ENCODE data around the gene HYDIN.
"Not testable (repeated sequence)": the region's sequence is repeated elsewhere in the genome, so short reads cannot be mapped to it uniquely, and the experiment has no call there.

The HYDIN gene

DNA sequence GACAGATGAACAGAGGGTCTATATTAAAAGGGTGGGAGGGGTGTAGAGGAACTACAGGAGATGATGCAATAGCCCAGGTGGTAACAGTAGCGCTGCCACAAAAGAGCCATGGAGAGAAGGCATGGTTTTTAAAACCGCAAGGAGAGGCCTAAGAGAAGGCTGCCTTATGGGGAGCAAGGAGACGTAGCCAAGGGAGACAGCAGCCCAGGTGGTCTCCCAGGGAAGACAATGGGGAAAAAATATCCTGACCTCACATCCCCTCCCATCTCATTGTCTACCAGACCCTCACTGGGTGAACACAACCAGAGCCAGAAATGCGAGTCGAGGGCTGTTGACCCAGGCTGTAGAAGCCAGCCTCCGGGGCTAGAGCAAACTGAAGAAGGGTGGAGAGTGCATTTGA, 77.2 kb downstream of the HYDIN start:
- H3K4me2 ChIP-seq (ENCODE audit: low read depth, low read length, poor library complexity, severe bottlenecking); H3K79me2 ChIP-seq (ENCODE audit: insufficient read depth, low read length); H2AFZ ChIP-seq (ENCODE audit: low read length): not testable (repeated sequence)

GRCh38 chr16:71151654-71152053, 78.9 kb downstream of the HYDIN start:
- not testable (repeated sequence) for H3K79me2 ChIP-seq (ENCODE audit: insufficient read depth, low read length); H2AFZ ChIP-seq (ENCODE audit: low read length); H3K9me2 ChIP-seq (replicated peaks; ENCODE audit: low read depth, low read length); H3K4me3 ChIP-seq (ENCODE audit: low read length, poor library complexity, severe bottlenecking); H3K4me1 ChIP-seq (ENCODE audit: insufficient read depth, low read length, poor library complexity, severe bottlenecking); H3K9ac ChIP-seq (ENCODE audit: low read depth, low read length, poor library complexity, severe bottlenecking); H3K4me2 ChIP-seq (ENCODE audit: low read depth, low read length, poor library complexity, severe bottlenecking); H3K36me3 ChIP-seq (ENCODE audit: insufficient read depth, low read length); H4K20me1 ChIP-seq (ENCODE audit: insufficient read depth, low read length, poor library complexity, severe bottlenecking); H3F3A ChIP-seq (ENCODE audit: low read depth); H3K9me3 ChIP-seq (ENCODE audit: insufficient read depth, low read depth, low read length); H3K27me3 ChIP-seq (ENCODE audit: insufficient read depth, low read length, poor library complexity, severe bottlenecking)

More for the DNA sequence above, 77.2 kb downstream of the HYDIN start:
- H3F3A ChIP-seq (ENCODE audit: low read depth); H3K36me3 ChIP-seq (ENCODE audit: insufficient read depth, low read length); H4K20me1 ChIP-seq (ENCODE audit: insufficient read depth, low read length, poor library complexity, severe bottlenecking); H3K9me2 ChIP-seq (replicated peaks; ENCODE audit: low read depth, low read length); H3K9ac ChIP-seq (ENCODE audit: low read depth, low read length, poor library complexity, severe bottlenecking); H3K4me3 ChIP-seq (ENCODE audit: low read length, poor library complexity, severe bottlenecking); H3K27me3 ChIP-seq (ENCODE audit: insufficient read depth, low read length, poor library complexity, severe bottlenecking); H3K9me3 ChIP-seq (ENCODE audit: insufficient read depth, low read depth, low read length); H3K4me1 ChIP-seq (ENCODE audit: insufficient read depth, low read length, poor library complexity, severe bottlenecking): not testable (repeated sequence)

DNA sequence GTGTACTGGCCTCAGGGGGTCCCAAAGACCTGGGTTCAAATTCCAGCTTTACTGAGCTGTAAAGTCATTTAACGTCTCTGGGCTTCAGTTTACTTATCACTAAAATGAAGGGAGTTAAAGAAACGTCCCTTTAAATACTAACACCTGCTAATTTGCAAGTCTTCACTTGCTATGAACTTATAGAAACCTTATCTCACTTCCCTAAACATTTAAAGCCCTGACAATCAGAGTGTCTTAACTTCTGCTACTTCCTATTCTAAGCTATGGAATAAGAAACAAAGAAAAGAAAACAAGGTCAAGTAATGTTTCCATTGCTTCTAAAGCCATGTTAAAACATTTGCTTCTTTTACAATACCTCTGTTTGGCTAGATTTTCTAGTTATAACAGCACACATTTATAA, 87.3 kb downstream of the HYDIN start:
- H3K27me3 ChIP-seq (ENCODE audit: insufficient read depth, low read length, poor library complexity, severe bottlenecking); H4K20me1 ChIP-seq (ENCODE audit: insufficient read depth, low read length, poor library complexity, severe bottlenecking); H2AFZ ChIP-seq (ENCODE audit: low read length); H3K4me2 ChIP-seq (ENCODE audit: low read depth, low read length, poor library complexity, severe bottlenecking); H3K36me3 ChIP-seq (ENCODE audit: insufficient read depth, low read length); H3K9me2 ChIP-seq (replicated peaks; ENCODE audit: low read depth, low read length); H3K4me1 ChIP-seq (ENCODE audit: insufficient read depth, low read length, poor library complexity, severe bottlenecking); H3K4me3 ChIP-seq (ENCODE audit: low read length, poor library complexity, severe bottlenecking); H3F3A ChIP-seq (ENCODE audit: low read depth); H3K9me3 ChIP-seq (ENCODE audit: insufficient read depth, low read depth, low read length); H3K9ac ChIP-seq (ENCODE audit: low read depth, low read length, poor library complexity, severe bottlenecking); H3K79me2 ChIP-seq (ENCODE audit: insufficient read depth, low read length): not testable (repeated sequence)

DNA sequence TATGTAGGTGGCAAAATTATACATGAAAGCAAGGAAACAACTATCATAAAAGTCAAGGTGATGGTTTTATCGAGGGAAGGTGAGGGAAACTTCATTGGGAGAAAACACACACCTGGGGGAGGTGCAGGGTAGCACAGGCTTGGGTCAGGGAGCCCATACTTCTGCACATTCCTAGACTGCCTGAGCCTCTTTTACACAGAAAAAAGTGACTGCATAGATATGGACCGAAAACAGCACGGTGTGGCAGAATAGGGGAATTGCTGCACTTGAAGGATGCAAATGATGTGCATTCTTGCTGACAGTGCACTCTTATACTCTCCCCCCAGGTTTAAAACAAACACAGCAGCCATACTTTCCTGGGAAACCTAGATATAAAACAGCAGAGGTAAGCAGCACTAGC, 120.0 kb downstream of the HYDIN start:
- H3K4me1 ChIP-seq (ENCODE audit: insufficient read depth, low read length, poor library complexity, severe bottlenecking); H4K20me1 ChIP-seq (ENCODE audit: insufficient read depth, low read length, poor library complexity, severe bottlenecking); H3K27me3 ChIP-seq (ENCODE audit: insufficient read depth, low read length, poor library complexity, severe bottlenecking); H3K9me2 ChIP-seq (replicated peaks; ENCODE audit: low read depth, low read length); H3K4me3 ChIP-seq (ENCODE audit: low read length, poor library complexity, severe bottlenecking); H3K9me3 ChIP-seq (ENCODE audit: insufficient read depth, low read depth, low read length); H2AFZ ChIP-seq (ENCODE audit: low read length); H3K9ac ChIP-seq (ENCODE audit: low read depth, low read length, poor library complexity, severe bottlenecking); H3F3A ChIP-seq (ENCODE audit: low read depth); H3K4me2 ChIP-seq (ENCODE audit: low read depth, low read length, poor library complexity, severe bottlenecking); H3K79me2 ChIP-seq (ENCODE audit: insufficient read depth, low read length); H3K36me3 ChIP-seq (ENCODE audit: insufficient read depth, low read length): not testable (repeated sequence)

DNA sequence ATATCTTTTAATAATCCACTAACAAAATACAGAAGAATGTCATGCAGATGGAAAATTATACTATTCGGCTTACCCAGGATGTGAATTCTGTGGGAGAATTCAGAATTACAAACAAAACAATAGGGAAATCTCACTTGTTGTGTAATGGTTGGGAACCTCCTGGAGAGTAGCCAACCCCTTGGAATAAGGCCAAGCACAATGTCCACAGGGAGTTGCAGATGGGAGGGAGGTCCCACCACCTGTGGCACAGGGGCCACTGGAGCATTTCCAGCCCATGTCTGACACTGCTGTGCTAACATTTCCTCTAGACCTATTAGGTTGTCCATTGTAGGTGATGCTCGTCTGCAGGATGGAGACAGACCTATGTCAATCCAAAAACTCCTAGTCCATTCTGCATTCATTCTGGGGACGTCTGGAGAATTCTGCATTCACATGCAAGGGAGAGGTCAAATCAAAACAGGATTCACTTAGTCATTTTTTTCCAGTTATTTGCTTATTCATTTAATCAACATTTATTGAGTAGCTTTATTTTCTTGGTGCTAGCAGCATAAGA, 120.8 kb downstream of the HYDIN start:
- H3K79me2 ChIP-seq (ENCODE audit: insufficient read depth, low read length); H3K36me3 ChIP-seq (ENCODE audit: insufficient read depth, low read length); H2AFZ ChIP-seq (ENCODE audit: low read length); H3K4me2 ChIP-seq (ENCODE audit: low read depth, low read length, poor library complexity, severe bottlenecking); H3K9me3 ChIP-seq (ENCODE audit: insufficient read depth, low read depth, low read length); H3F3A ChIP-seq (ENCODE audit: low read depth); H3K9me2 ChIP-seq (replicated peaks; ENCODE audit: low read depth, low read length); H4K20me1 ChIP-seq (ENCODE audit: insufficient read depth, low read length, poor library complexity, severe bottlenecking); H3K9ac ChIP-seq (ENCODE audit: low read depth, low read length, poor library complexity, severe bottlenecking); H3K4me1 ChIP-seq (ENCODE audit: insufficient read depth, low read length, poor library complexity, severe bottlenecking); H3K27me3 ChIP-seq (ENCODE audit: insufficient read depth, low read length, poor library complexity, severe bottlenecking); H3K4me3 ChIP-seq (ENCODE audit: low read length, poor library complexity, severe bottlenecking): not testable (repeated sequence)

GRCh38 chr16:71105881-71106280, 124.6 kb downstream of the HYDIN start:
- H3K4me3 ChIP-seq (ENCODE audit: low read length, poor library complexity, severe bottlenecking); H3K36me3 ChIP-seq (ENCODE audit: insufficient read depth, low read length); H3K9me3 ChIP-seq (ENCODE audit: insufficient read depth, low read depth, low read length); H3K9ac ChIP-seq (ENCODE audit: low read depth, low read length, poor library complexity, severe bottlenecking); H3K4me1 ChIP-seq (ENCODE audit: insufficient read depth, low read length, poor library complexity, severe bottlenecking); H2AFZ ChIP-seq (ENCODE audit: low read length); H3K27me3 ChIP-seq (ENCODE audit: insufficient read depth, low read length, poor library complexity, severe bottlenecking); H3K4me2 ChIP-seq (ENCODE audit: low read depth, low read length, poor library complexity, severe bottlenecking); H4K20me1 ChIP-seq (ENCODE audit: insufficient read depth, low read length, poor library complexity, severe bottlenecking); H3F3A ChIP-seq (ENCODE audit: low read depth); H3K9me2 ChIP-seq (replicated peaks; ENCODE audit: low read depth, low read length); H3K79me2 ChIP-seq (ENCODE audit: insufficient read depth, low read length): not testable (repeated sequence)

GRCh38 chr16:71083573-71083972, 146.9 kb downstream of the HYDIN start:
- H2AFZ ChIP-seq (ENCODE audit: low read length); H3F3A ChIP-seq (ENCODE audit: low read depth); H3K9me3 ChIP-seq (ENCODE audit: insufficient read depth, low read depth, low read length); H3K4me3 ChIP-seq (ENCODE audit: low read length, poor library complexity, severe bottlenecking); H3K27me3 ChIP-seq (ENCODE audit: insufficient read depth, low read length, poor library complexity, severe bottlenecking); H3K4me2 ChIP-seq (ENCODE audit: low read depth, low read length, poor library complexity, severe bottlenecking); H3K4me1 ChIP-seq (ENCODE audit: insufficient read depth, low read length, poor library complexity, severe bottlenecking); H3K36me3 ChIP-seq (ENCODE audit: insufficient read depth, low read length); H3K9ac ChIP-seq (ENCODE audit: low read depth, low read length, poor library complexity, severe bottlenecking); H3K79me2 ChIP-seq (ENCODE audit: insufficient read depth, low read length); H4K20me1 ChIP-seq (ENCODE audit: insufficient read depth, low read length, poor library complexity, severe bottlenecking); H3K9me2 ChIP-seq (replicated peaks; ENCODE audit: low read depth, low read length): not testable (repeated sequence)

GRCh38 chr16:71080777-71081176, 149.7 kb downstream of the HYDIN start:
- not testable (repeated sequence) for H2AFZ ChIP-seq (ENCODE audit: low read length); H3K36me3 ChIP-seq (ENCODE audit: insufficient read depth, low read length); H3K4me1 ChIP-seq (ENCODE audit: insufficient read depth, low read length, poor library complexity, severe bottlenecking); H3K4me2 ChIP-seq (ENCODE audit: low read depth, low read length, poor library complexity, severe bottlenecking); H3K9me3 ChIP-seq (ENCODE audit: insufficient read depth, low read depth, low read length); H3K27me3 ChIP-seq (ENCODE audit: insufficient read depth, low read length, poor library complexity, severe bottlenecking); H3F3A ChIP-seq (ENCODE audit: low read depth); H3K79me2 ChIP-seq (ENCODE audit: insufficient read depth, low read length); H3K9ac ChIP-seq (ENCODE audit: low read depth, low read length, poor library complexity, severe bottlenecking); H3K9me2 ChIP-seq (replicated peaks; ENCODE audit: low read depth, low read length); H3K4me3 ChIP-seq (ENCODE audit: low read length, poor library complexity, severe bottlenecking); H4K20me1 ChIP-seq (ENCODE audit: insufficient read depth, low read length, poor library complexity, severe bottlenecking)

Data from Loucy (cell line).